ENCODE results near the gene DCST1. TPM values are rescaled to one million over a fixed set of nuclear protein-coding genes. Genes with fewer than 3 reads are reported as not detected.

DCST1 gene
- total RNA-seq, 2 experiments from 2014 or later = 0.33 to 0.39 TPM

- H3K36me3 Mint-ChIP-seq (ENCODE audit: low read depth) = no peaks in the 10 kb centered on the region
- Histone ChIP-seq H3K36me3 (ENCODE audit: insufficient read depth, low read length) (no peaks in the 10 kb centered on the region), H3K4me1 (ENCODE audit: insufficient read depth, low read length) (peaks cover 9% of the 10 kb centered on the region), H3K27ac (ENCODE audit: low read depth in 1 of 2, low read length in 2 of 2) (no peak overlapping the region), H3K4me3 (ENCODE audit: low read length) (no peak overlapping the region), H3K27me3 (ENCODE audit: control insufficient read depth in 1 of 2, insufficient read depth in 2 of 2, low read length in 2 of 2) (no peaks in the 10 kb centered on the region), H3K9me3 (ENCODE audit: control insufficient read depth in 1 of 2, insufficient read depth in 1 of 2, low read length in 2 of 2) (no peaks in the 10 kb centered on the region)
- intact Hi-C loops (cut with DNase I, micrococcal nuclease) = loop anchor here (5.0 to 10.0 kb wide), 3 partner anchors 35 to 502 kb away; partner anchors contain the start of gene EFNA1 (in 1 of the 2)
- no peak for TF ChIP-seq CTCF (IDR thresholded peaks at IDR 0.05)
- H3K9me3 Mint-ChIP-seq = no peaks in the 10 kb centered on the region
- H3K4me3 Mint-ChIP-seq = no peak overlapping the region
- DNase-seq = peak in 1 of 14 experiments; percentile 16
- H3K27me3 Mint-ChIP-seq = no peaks in the 10 kb centered on the region
- H3K4me1 Mint-ChIP-seq (ENCODE audit: low read depth) = peaks cover 5% of the 10 kb centered on the region
- ATAC-seq (ENCODE audit: poor library complexity) = no peak
- no peak overlapping the region for H3K27ac Mint-ChIP-seq
- CTCF ChIA-PET = no interaction called here
- POLR2A ChIA-PET = no interaction called here
Measured at GRCh38 chr1:155092641-155093040, 59.0 kb downstream of the DCST1 start.

- no peak overlapping the region for H3K27ac Mint-ChIP-seq
- no peak overlapping the region for H3K27ac ChIP-seq (ENCODE audit: low read depth in 1 of 2, low read length in 2 of 2)
Measured at GRCh38 chr1:155093911-155094621, 60.4 kb downstream of the DCST1 start.

GRCh38 chr1:155094622-155094948, 61.0 kb downstream of the DCST1 start:
- Histone ChIP-seq H3K9me3 (ENCODE audit: control insufficient read depth in 1 of 2, insufficient read depth in 1 of 2, low read length in 2 of 2) (no peaks in the 10 kb centered on the region), H3K27ac (ENCODE audit: low read depth in 1 of 2, low read length in 2 of 2) (no peak overlapping the region), H3K36me3 (ENCODE audit: insufficient read depth, low read length) (no peaks in the 10 kb centered on the region), H3K27me3 (ENCODE audit: control insufficient read depth in 1 of 2, insufficient read depth in 2 of 2, low read length in 2 of 2) (no peaks in the 10 kb centered on the region), H3K4me3 (ENCODE audit: low read length) (no peak overlapping the region), H3K4me1 (ENCODE audit: insufficient read depth, low read length) (peaks cover 9% of the 10 kb centered on the region)
- no peaks in the 10 kb centered on the region for H3K36me3 Mint-ChIP-seq (ENCODE audit: low read depth)
- H3K4me3 Mint-ChIP-seq = no peak overlapping the region
- peaks cover 5% of the 10 kb centered on the region for H3K4me1 Mint-ChIP-seq (ENCODE audit: low read depth)
- H3K27ac Mint-ChIP-seq = no peak overlapping the region
- no peaks in the 10 kb centered on the region for H3K9me3 Mint-ChIP-seq
- TF ChIP-seq CTCF (IDR thresholded peaks at IDR 0.05) = peak; percentile 25
- DNase-seq (no peak), ATAC-seq (ENCODE audit: poor library complexity) (no peak)
- no peaks in the 10 kb centered on the region for H3K27me3 Mint-ChIP-seq
- CTCF ChIA-PET = interaction anchor here (1.0 to 1.3 kb wide), 2 partner anchors 12 to 73 kb away, joined by 3 to 7 read pairs; no protein-coding TSS in a partner anchor
- intact Hi-C loops (cut with DNase I, micrococcal nuclease) = loop anchor here (5.0 to 10.0 kb wide), 3 partner anchors 33 to 500 kb away; partner anchors contain the start of gene EFNA1 (in 1 of the 2)
- POLR2A ChIA-PET = interaction anchor here (1.3 kb wide), 1 partner anchor 78 kb away, joined by 3 read pairs; the partner anchor contains the start of gene KRTCAP2

More at GRCh38 chr1:155093911-155094621, 60.4 kb downstream of the DCST1 start:
- DNase-seq = peak in 4 of 14 experiments; percentile 20 to 59 (median 48)
- no peak for TF ChIP-seq CTCF (IDR thresholded peaks at IDR 0.05)
- POLR2A ChIA-PET = no interaction called here
- H3K36me3 ChIP-seq (ENCODE audit: insufficient read depth, low read length) = no peaks in the 10 kb centered on the region
- H3K27me3 ChIP-seq (ENCODE audit: control insufficient read depth in 1 of 2, insufficient read depth in 2 of 2, low read length in 2 of 2) = no peaks in the 10 kb centered on the region
- no peak overlapping the region for H3K4me3 ChIP-seq (ENCODE audit: low read length)
- Mint-ChIP-seq H3K27me3 (no peaks in the 10 kb centered on the region), H3K4me1 (ENCODE audit: low read depth) (peaks cover 5% of the 10 kb centered on the region), H3K9me3 (no peaks in the 10 kb centered on the region), H3K36me3 (ENCODE audit: low read depth) (no peaks in the 10 kb centered on the region), H3K4me3 (no peak overlapping the region)
- intact Hi-C loops (cut with DNase I, micrococcal nuclease) = loop anchor here (5.0 to 10.0 kb wide), 3 partner anchors 33 to 501 kb away; partner anchors contain the start of gene EFNA1 (in 1 of the 2)
- peaks cover 9% of the 10 kb centered on the region for H3K4me1 ChIP-seq (ENCODE audit: insufficient read depth, low read length)
- no peaks in the 10 kb centered on the region for H3K9me3 ChIP-seq (ENCODE audit: control insufficient read depth in 1 of 2, insufficient read depth in 1 of 2, low read length in 2 of 2)
- CTCF ChIA-PET = interaction anchor here (1.3 kb wide), 1 partner anchor 73 kb away, joined by 7 read pairs; no protein-coding TSS in a partner anchor
- peak; percentile 48 for ATAC-seq (ENCODE audit: poor library complexity)
